ENCODE measurements around the gene ATP8A2. TPM values are rescaled to one million over a fixed set of nuclear protein-coding genes. Genes with fewer than 3 reads are reported as not detected.

Gene ATP8A2
- total and polyA plus RNA-seq, 11 donors = 0.01 to 0.29 (median 0.05) TPM; not detected in 2

- Histone ChIP-seq H3K9me3 (peaks cover 0 to 13% (median 0%) of the 10 kb centered on the region in 12 donors), H3K27me3 (peaks cover 0 to 6% (median 0%) of the 10 kb centered on the region in 9 donors), H3K36me3 (no peaks in the 10 kb centered on the region), H3K4me3 (no peak overlapping the region), H3K4me1 (no peaks in the 10 kb centered on the region), H3K27ac (no peak overlapping the region)
- no peak for ATAC-seq
- intact Hi-C loops (cut with DNase I) = no loop called here
- WGBS, 4 donors = 81 to 84% (median 82%) methylated on average over 5 of the region's 5 CpGs
- TF ChIP-seq, protein P1, sequence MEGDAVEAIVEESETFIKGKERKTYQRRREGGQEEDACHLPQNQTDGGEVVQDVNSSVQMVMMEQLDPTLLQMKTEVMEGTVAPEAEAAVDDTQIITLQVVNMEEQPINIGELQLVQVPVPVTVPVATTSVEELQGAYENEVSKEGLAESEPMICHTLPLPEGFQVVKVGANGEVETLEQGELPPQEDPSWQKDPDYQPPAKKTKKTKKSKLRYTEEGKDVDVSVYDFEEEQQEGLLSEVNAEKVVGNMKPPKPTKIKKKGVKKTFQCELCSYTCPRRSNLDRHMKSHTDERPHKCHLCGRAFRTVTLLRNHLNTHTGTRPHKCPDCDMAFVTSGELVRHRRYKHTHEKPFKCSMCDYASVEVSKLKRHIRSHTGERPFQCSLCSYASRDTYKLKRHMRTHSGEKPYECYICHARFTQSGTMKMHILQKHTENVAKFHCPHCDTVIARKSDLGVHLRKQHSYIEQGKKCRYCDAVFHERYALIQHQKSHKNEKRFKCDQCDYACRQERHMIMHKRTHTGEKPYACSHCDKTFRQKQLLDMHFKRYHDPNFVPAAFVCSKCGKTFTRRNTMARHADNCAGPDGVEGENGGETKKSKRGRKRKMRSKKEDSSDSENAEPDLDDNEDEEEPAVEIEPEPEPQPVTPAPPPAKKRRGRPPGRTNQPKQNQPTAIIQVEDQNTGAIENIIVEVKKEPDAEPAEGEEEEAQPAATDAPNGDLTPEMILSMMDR (IDR thresholded peaks at IDR 0.05) = no peak
- no peak for TF ChIP-seq POLR2A (IDR thresholded peaks at IDR 0.05)
- no peak for DNase-seq
Observed at GRCh38 chr13:25518441-25518840, 146.7 kb downstream of the ATP8A2 start.

DNA sequence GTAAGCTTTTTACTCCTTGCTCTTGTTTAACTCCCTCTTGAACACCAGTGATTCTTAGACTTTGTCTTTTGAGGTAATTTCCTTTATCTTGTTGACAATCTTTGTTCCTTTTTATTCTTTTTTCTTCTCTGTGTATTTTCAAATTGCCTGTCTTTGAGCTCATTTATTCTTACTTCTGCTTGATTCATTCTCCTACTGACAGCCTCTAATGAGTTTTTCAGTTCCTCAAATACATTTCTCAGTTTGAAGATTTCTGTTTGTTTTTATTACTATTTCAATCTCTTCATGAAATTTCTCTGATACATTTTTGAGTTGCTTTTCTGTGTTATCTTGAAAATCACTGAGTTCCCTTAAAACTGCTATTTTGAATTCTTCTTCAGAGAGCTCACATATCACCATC is 154.1 kb downstream of the ATP8A2 start:
- Histone ChIP-seq H3K27me3 (peaks cover 0 to 12% (median 0%) of the 10 kb centered on the region in 9 donors), H3K9me3 (peaks cover 0 to 35% (median 15%) of the 10 kb centered on the region in 12 donors), H3K4me3 (no peak overlapping the region), H3K4me1 (no peaks in the 10 kb centered on the region), H3K27ac (no peak overlapping the region), H3K36me3 (no peaks in the 10 kb centered on the region)
- TF ChIP-seq, protein P1 (IDR thresholded peaks at IDR 0.05) = no peak
- TF ChIP-seq POLR2A (IDR thresholded peaks at IDR 0.05) = no peak
- intact Hi-C loops (cut with DNase I) = no loop called here
- DNase-seq (no peak), ATAC-seq (no peak)

- Histone ChIP-seq H3K27me3 (peaks cover 0 to 12% (median 0%) of the 10 kb centered on the region in 9 donors), H3K27ac (no peak overlapping the region), H3K4me3 (no peak overlapping the region), H3K9me3 (peaks cover 0 to 24% (median 15%) of the 10 kb centered on the region in 12 donors), H3K4me1 (no peaks in the 10 kb centered on the region), H3K36me3 (no peaks in the 10 kb centered on the region)
- DNase-seq = no peak
- no peak for ATAC-seq
- intact Hi-C loops (cut with DNase I) = no loop called here
- WGBS, 4 donors = 89 to 97% (median 91%) methylated on average over 2 of the region's 2 CpGs
- TF ChIP-seq, protein P1 (IDR thresholded peaks at IDR 0.05) = no peak
- TF ChIP-seq POLR2A (IDR thresholded peaks at IDR 0.05) = no peak
Observed at GRCh38 chr13:25528266-25528665, 156.5 kb downstream of the ATP8A2 start.

- no peaks in the 10 kb centered on the region for H3K36me3 ChIP-seq
- no peak for DNase-seq
- no peak for ATAC-seq
- no peak overlapping the region for H3K27ac ChIP-seq
- H3K27me3 ChIP-seq = peaks cover 0 to 12% (median 0%) of the 10 kb centered on the region in 9 donors
- no peak overlapping the region for H3K4me3 ChIP-seq
- intact Hi-C loops (cut with DNase I) = no loop called here
- peaks cover 0 to 22% (median 15%) of the 10 kb centered on the region in 12 donors for H3K9me3 ChIP-seq
- TF ChIP-seq POLR2A (IDR thresholded peaks at IDR 0.05) = no peak
- TF ChIP-seq, protein P1 (IDR thresholded peaks at IDR 0.05) = no peak
- no peaks in the 10 kb centered on the region for H3K4me1 ChIP-seq
- WGBS, 4 donors = 84 to 91% (median 87%) methylated on average over 3 of the region's 3 CpGs
Observed at GRCh38 chr13:25529425-25529824, 157.7 kb downstream of the ATP8A2 start.

Measured in heart left ventricle (tissue), 16 donors.